GM23248 (cell line): ENCODE results near the gene CRACDL. TPM values are rescaled to one million over a fixed set of nuclear protein-coding genes. Genes with fewer than 3 reads are reported as not detected.

Source experiments
- DNase-seq: peaks from one replicate; pipeline ENCODE4 v3.0.0-alpha.2; 2015
- H2AFZ ChIP-seq: fragments of 200-600 bp; sonication (generic); 2 replicates; pipeline ENCODE4 v1.6.1; 2016; ENCODE audit warnings: antibody characterized with exemption
- H3F3A ChIP-seq: fragments of 200-600 bp; sonication (generic); 2 replicates; pipeline ENCODE4 v1.6.1; 2016; ENCODE audit warnings: mild to moderate bottlenecking, antibody characterized with exemption, mixed run types; ENCODE audit not compliant: insufficient read depth
- H3K27ac ChIP-seq: fragments of 200-600 bp; sonication (generic); 2 replicates; pipeline ENCODE4 v1.5.1; 2016; ENCODE audit warnings: mild to moderate bottlenecking
- H3K27me3 ChIP-seq: fragments of 200-600 bp; sonication (generic); replicated peaks from 2 replicates; pipeline ENCODE4 v1.6.1; 2016; ENCODE audit warnings: mild to moderate bottlenecking; ENCODE audit not compliant: insufficient read depth
- H3K36me3 ChIP-seq: fragments of 200-600 bp; sonication (generic); 2 replicates; pipeline ENCODE4 v1.6.1; 2016; ENCODE audit warnings: low read depth, mild to moderate bottlenecking
- H3K4me1 ChIP-seq: fragments of 200-600 bp; sonication (generic); 2 replicates; pipeline ENCODE4 v1.6.1; 2016; ENCODE audit warnings: mild to moderate bottlenecking; ENCODE audit not compliant: insufficient read depth
- H3K4me2 ChIP-seq: fragments of 200-600 bp; sonication (generic); one replicate; pipeline ENCODE4 v1.6.1; 2016; ENCODE audit warnings: mild to moderate bottlenecking; ENCODE audit not compliant: unreplicated experiment
- H3K4me3 ChIP-seq: fragments of 200-600 bp; sonication (generic); 2 replicates; pipeline ENCODE4 v1.5.1; 2016; ENCODE audit warnings: mild to moderate bottlenecking
- H3K79me2 ChIP-seq: fragments of 200-600 bp; sonication (generic); 2 replicates; pipeline ENCODE4 v1.6.1; 2016; ENCODE audit warnings: mild to moderate bottlenecking; ENCODE audit not compliant: insufficient read depth
- H3K9ac ChIP-seq: fragments of 200-600 bp; sonication (generic); 2 replicates; pipeline ENCODE4 v1.6.1; 2016; ENCODE audit warnings: mild to moderate bottlenecking
- H3K9me2 ChIP-seq: fragments of 200-600 bp; sonication (generic); 2 replicates; pipeline ENCODE4 v1.6.1; 2016; ENCODE audit warnings: mixed run types, mild to moderate bottlenecking, moderate library complexity; ENCODE audit not compliant: insufficient read depth
- H3K9me3 ChIP-seq: fragments of 200-600 bp; sonication (generic); one replicate; pipeline ENCODE4 v1.6.1; 2017; ENCODE audit warnings: low read depth
- H4K20me1 ChIP-seq: fragments of 200-600 bp; sonication (generic); 2 replicates; pipeline ENCODE4 v1.6.0; 2016; ENCODE audit not compliant: insufficient read depth
- EZH2 ChIP-seq: fragments of 200-600 bp; sonication (generic); IDR thresholded peaks from 2 replicates; pipeline ENCODE4 v1.6.1; 2018; ENCODE audit warnings: antibody characterized with exemption, mild to moderate bottlenecking; ENCODE audit not compliant: insufficient read depth, poor library complexity, severe bottlenecking
- EZH2phosphoT487 ChIP-seq: fragments of 200-600 bp; sonication (generic); IDR thresholded peaks from 2 replicates; pipeline ENCODE4 v1.6.1; 2018; ENCODE audit warnings: antibody characterized with exemption, moderate library complexity, mild to moderate bottlenecking, low read depth; ENCODE audit not compliant: insufficient read depth
- WGBS, 2 experiments: methylation state at CpG; one replicate each; pipeline ENCODE4 v1.1.6; 2015 to 2017; ENCODE audit warnings: low lambda C conversion rate in 2 of 2, low coverage in 1 of 2; ENCODE audit errors: missing lambda C conversion rate in 2 of 2; 5-methylcytosine and 5-hydroxymethylcytosine counted together
- in situ Hi-C: fragments of 300-500 bp; cut with MboI; formaldehyde crosslinking; loops from 2 replicates; pipeline ENCODE4 v1.15.0; 2020
- polyA plus RNA-seq: library from polyadenylated mRNA; unstranded; fragments of >200 nt; fragmentation: Nextera tagmentation; extraction: Ambion mirVana; gene quantifications from 2 replicates; pipeline ENCODE4 v1.2.1, GENCODE V29; 2016
- total RNA-seq: library from RNA; depleted of rRNA; stranded (reverse); fragments of >200 nt; shearing (Covaris generic); gene quantifications from 2 replicates; pipeline ENCODE4 v1.2.3, GENCODE V29; 2014

Gene CRACDL
- total and polyA plus RNA-seq, 2 experiments from 2014 or later, result not detected

- Histone ChIP-seq H4K20me1 (no peaks in the 10 kb centered on the region), H3K9ac (no peak overlapping the region), H3K4me3 (no peak overlapping the region), H3K4me1 (peaks cover 7% of the 10 kb centered on the region), H3K27ac (no peak overlapping the region), H3K9me2 (no peaks in the 10 kb centered on the region), H3K79me2 (no peaks in the 10 kb centered on the region), H2AFZ (no peak overlapping the region), H3F3A (0 out of 2 replicates have a peak, but pooled peaks cover 10% of the 10 kb centered on the region), H3K9me3 (no peaks in the 10 kb centered on the region), H3K36me3 (no peaks in the 10 kb centered on the region), H3K4me2 (no peak overlapping the region), H3K27me3 (peaks cover 16% of the 10 kb centered on the region)
- no peak for TF ChIP-seq EZH2
- no peak for TF ChIP-seq EZH2phosphoT487
- WGBS, 2 experiments, result 72 to 75% methylated on average over 8 to 10 of the region's 10 CpGs
- in situ Hi-C loops, result no loop called here
- DNase-seq, result no peak
These were observed 67.3 kb downstream of the CRACDL start for GRCh38 chr2:98868548-98869271.

GRCh38 chr2:98867539-98868309 is 68.3 kb downstream of the CRACDL start:
- H3K27ac ChIP-seq, result no peak overlapping the region

GRCh38 chr2:98866033-98866432 is 70.0 kb downstream of the CRACDL start:
- DNase-seq, result no peak
- in situ Hi-C loops, result no loop called here
- H3K9ac ChIP-seq, result no peak overlapping the region

More at GRCh38 chr2:98867539-98868309, 68.3 kb downstream of the CRACDL start:
- Histone ChIP-seq H4K20me1 (no peaks in the 10 kb centered on the region), H3K9me3 (no peaks in the 10 kb centered on the region), H3K4me2 (no peak overlapping the region), H2AFZ (no peak overlapping the region), H3K9ac (no peak overlapping the region), H3K9me2 (no peaks in the 10 kb centered on the region), H3K79me2 (no peaks in the 10 kb centered on the region), H3F3A (0 out of 2 replicates have a peak, but pooled peaks cover 10% of the 10 kb centered on the region), H3K4me3 (no peak overlapping the region), H3K36me3 (no peaks in the 10 kb centered on the region), H3K4me1 (peaks cover 7% of the 10 kb centered on the region), H3K27me3 (peaks cover 6% of the 10 kb centered on the region)
- TF ChIP-seq EZH2, result no peak
- no peak for TF ChIP-seq EZH2phosphoT487
- 48 to 66% methylated on average over 7 of the region's 7 CpGs for WGBS, 2 experiments
- peak; percentile 51 for DNase-seq
- in situ Hi-C loops, result no loop called here

GRCh38 chr2:98861601-98862000 is 74.4 kb downstream of the CRACDL start:
- 0 out of 2 replicates have a peak, but pooled peaks cover 10% of the 10 kb centered on the region for H3F3A ChIP-seq
- H3K79me2 ChIP-seq, result no peaks in the 10 kb centered on the region
- H3K9ac ChIP-seq, result no peak overlapping the region
- TF ChIP-seq EZH2phosphoT487 (no peak), EZH2 (no peak)
- no peak for DNase-seq
- in situ Hi-C loops, result no loop called here
- no peak overlapping the region for H3K4me2 ChIP-seq
- no peak overlapping the region for H3K27ac ChIP-seq
- no peaks in the 10 kb centered on the region for H3K9me2 ChIP-seq
- H3K4me1 ChIP-seq, result peaks cover 7% of the 10 kb centered on the region
- no peaks in the 10 kb centered on the region for H4K20me1 ChIP-seq
- H3K27me3 ChIP-seq, result no peaks in the 10 kb centered on the region
- WGBS, 2 experiments, result 21 to 46% methylated on average over 1 of the region's 1 CpG
- H2AFZ ChIP-seq, result no peak overlapping the region
- peaks cover 3% of the 10 kb centered on the region for H3K9me3 ChIP-seq
- H3K4me3 ChIP-seq, result no peak overlapping the region
- H3K36me3 ChIP-seq, result no peaks in the 10 kb centered on the region; the same call in 1 of the 2 replicates

More at GRCh38 chr2:98866033-98866432, 70.0 kb downstream of the CRACDL start:
- Histone ChIP-seq H3K79me2 (no peaks in the 10 kb centered on the region), H3K4me3 (no peak overlapping the region), H4K20me1 (no peaks in the 10 kb centered on the region), H3K27me3 (no peaks in the 10 kb centered on the region), H3K36me3 (no peaks in the 10 kb centered on the region), H2AFZ (no peak overlapping the region), H3K9me3 (no peaks in the 10 kb centered on the region), H3K27ac (no peak overlapping the region), H3K4me2 (no peak overlapping the region), H3K4me1 (peaks cover 7% of the 10 kb centered on the region), H3F3A (0 out of 2 replicates have a peak, but pooled peaks cover 10% of the 10 kb centered on the region), H3K9me2 (no peaks in the 10 kb centered on the region)
- TF ChIP-seq EZH2phosphoT487 (no peak), EZH2 (no peak)
- WGBS, 2 experiments, result 64 to 71% methylated on average over 3 of the region's 3 CpGs
